ENCODE results near the gene ARHGAP23. TPM values are rescaled to one million over a fixed set of nuclear protein-coding genes. Genes with fewer than 3 reads are reported as not detected.

ARHGAP23 gene
- total RNA-seq, 1 experiment from 2014 or later = 97.9 TPM

- H3K27ac Mint-ChIP-seq = no peak overlapping the region
- no peak overlapping the region for H3K56ac ChIP-seq (ENCODE audit: insufficient read length, low read depth, low read length)
- no peaks in the 10 kb centered on the region; a peak in 2 of 7 replicates for H3K36me3 Mint-ChIP-seq (ENCODE audit: insufficient read depth in 1 of 3, low read depth in 3 of 3)
- no peak overlapping the region for H3K14ac ChIP-seq (ENCODE audit: insufficient read depth, low read length)
- no peak overlapping the region for H3K18ac ChIP-seq (ENCODE audit: insufficient read length, low read depth, low read length)
- H4K5ac ChIP-seq (ENCODE audit: insufficient read length, low read depth, low read length) = no peak overlapping the region
- H3K4me1 ChIP-seq (ENCODE audit: insufficient read depth, low read length) = no peaks in the 10 kb centered on the region
- H3T11ph ChIP-seq (ENCODE audit: low read length) = no peak overlapping the region
- H3K9me3 ChIP-seq (ENCODE audit: control insufficient read depth, low read depth, low read length) = no peaks in the 10 kb centered on the region
- no peak overlapping the region for H2BK5ac ChIP-seq (ENCODE audit: insufficient read length, low read length)
- no peak overlapping the region for H2BK20ac ChIP-seq (ENCODE audit: low read depth, low read length, poor library complexity, severe bottlenecking)
- no peak overlapping the region for H2BK120ac ChIP-seq (ENCODE audit: low read depth, low read length, poor library complexity, severe bottlenecking)
- no peak overlapping the region for H2AFZ ChIP-seq (ENCODE audit: low read length)
- H3K4me3 Mint-ChIP-seq = no peak overlapping the region
- H3K27ac ChIP-seq (ENCODE audit: insufficient read length, low read depth, low read length) = no peak overlapping the region
- H3K4me1 Mint-ChIP-seq = peaks cover 18 to 34% of the 10 kb centered on the region in 2 experiments
- TF ChIP-seq CTCF (conservative IDR thresholded peaks at IDR 0.05) = no peak
- H3K9ac ChIP-seq (ENCODE audit: extremely low read depth, insufficient read length, low read length) = no peak overlapping the region
- H4K91ac ChIP-seq (ENCODE audit: insufficient read length, low read depth, low read length) = no peak overlapping the region
- no peaks in the 10 kb centered on the region for H4K20me1 ChIP-seq (ENCODE audit: control insufficient read depth, insufficient read depth, insufficient read length)
- H3K23me2 ChIP-seq (ENCODE audit: insufficient read length, low read depth, low read length, poor library complexity, severe bottlenecking) = no peaks in the 10 kb centered on the region
- H2AK5ac ChIP-seq (ENCODE audit: insufficient read length, low read length) = no peak overlapping the region
- no peak overlapping the region for H4K8ac ChIP-seq (replicated peaks; ENCODE audit: insufficient read length, low read depth, low read length)
- no peak overlapping the region for H3K4ac ChIP-seq (ENCODE audit: low read depth, low read length)
- H3K23ac ChIP-seq (ENCODE audit: insufficient read length, low read depth, low read length) = no peak overlapping the region
- peaks cover 8% of the 10 kb centered on the region for H3K27me3 Mint-ChIP-seq (ENCODE audit: low read depth)
- H2BK15ac ChIP-seq (ENCODE audit: low read depth, low read length) = no peak overlapping the region
- no peaks in the 10 kb centered on the region for H3K79me2 ChIP-seq (ENCODE audit: insufficient read depth, low read length)
- no peaks in the 10 kb centered on the region for H3K79me1 ChIP-seq (ENCODE audit: insufficient read depth, low read depth, low read length, poor library complexity, severe bottlenecking)
- WGBS (ENCODE audit: extremely low coverage, insufficient read length, low lambda C conversion rate) = no CpG with 5 or more reads among the region's 12 CpGs
- H3K4me2 ChIP-seq (ENCODE audit: insufficient read depth, insufficient read length, low read length) = no peak overlapping the region
- no peak overlapping the region for H2BK12ac ChIP-seq (ENCODE audit: insufficient read length, low read depth, low read length)
- no peaks in the 10 kb centered on the region for H3K9me3 Mint-ChIP-seq
- DNase-seq = no peak
- H3K27me3 ChIP-seq (ENCODE audit: insufficient read depth, low read length) = no peaks in the 10 kb centered on the region
These were observed 117.4 kb downstream of the ARHGAP23 start for GRCh38 chr17:38545531-38546225.
